ENCODE results near the gene PTRH1.

The PTRH1 gene

GRCh38 chr9:127739614-127740330 lies 24.3 kb upstream of the PTRH1 start:
- no peak for DNase-seq

- DNase-seq: no peak
Observed at GRCh38 chr9:127738666-127739065, 23.2 kb upstream of the PTRH1 start.

- no peak for DNase-seq
Observed at GRCh38 chr9:127735530-127736185, 20.2 kb upstream of the PTRH1 start.

GRCh38 chr9:127734747-127735529 lies 19.5 kb upstream of the PTRH1 start, which contains the start of gene TOR2A:
Gene TOR2A, minus strand, starts transcription at chr9:127735294. Its CDS starts 24 bp downstream, at chr9:127735270.
- peak; percentile 98 for DNase-seq

DNA sequence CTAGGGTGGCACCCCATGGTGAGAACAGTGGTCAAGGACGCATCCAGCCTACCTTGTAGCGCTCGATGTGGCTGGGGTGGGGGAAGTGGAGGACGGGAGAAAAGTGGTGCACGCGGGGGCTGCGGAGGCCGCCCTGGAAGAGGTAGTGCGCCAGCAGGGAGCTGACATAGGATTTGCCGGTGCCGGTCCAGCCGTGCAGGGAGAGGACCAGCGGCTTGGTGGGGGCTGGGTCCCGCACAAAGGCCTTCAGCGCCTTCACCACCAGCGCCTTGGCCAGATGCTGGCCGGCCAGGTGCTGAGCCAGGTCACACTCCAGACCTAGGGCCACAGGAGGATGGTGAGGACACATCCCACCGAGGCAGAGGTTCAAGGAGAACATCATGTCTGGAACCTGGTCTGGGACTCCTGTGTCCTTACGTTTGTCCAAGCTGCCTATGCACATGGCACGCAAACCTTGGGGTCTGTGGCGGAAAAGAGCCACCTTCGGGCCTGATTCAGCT lies 18.8 kb upstream of the PTRH1 start:
- DNase-seq: no peak

DNA sequence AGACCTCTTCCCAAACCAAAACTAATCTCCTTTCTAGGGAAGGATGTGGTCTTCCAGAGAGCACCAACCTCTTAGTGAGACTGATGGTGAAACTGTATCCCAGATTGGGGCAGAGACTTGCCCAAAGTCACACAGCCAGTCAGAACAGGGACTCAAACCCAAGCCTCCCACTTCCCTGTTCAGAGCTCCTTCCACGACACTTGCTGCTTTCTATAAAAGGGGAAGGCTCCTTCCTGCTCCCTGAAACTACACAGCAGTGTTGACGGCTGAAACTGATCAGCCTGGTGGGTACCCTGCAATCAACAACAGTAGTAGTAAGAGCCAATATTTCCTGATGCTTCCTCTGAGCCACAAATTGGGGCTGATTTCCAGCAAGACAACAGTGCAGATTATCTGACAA lies 18.2 kb upstream of the PTRH1 start:
- DNase-seq: no peak

GRCh38 chr9:127732444-127732843 lies 17.0 kb upstream of the PTRH1 start:
- no peak for DNase-seq

- no peak for DNase-seq
Observed at GRCh38 chr9:127731938-127732337, 16.5 kb upstream of the PTRH1 start.

- no peak for DNase-seq
Observed at GRCh38 chr9:127730799-127731410, 15.4 kb upstream of the PTRH1 start.

DNA sequence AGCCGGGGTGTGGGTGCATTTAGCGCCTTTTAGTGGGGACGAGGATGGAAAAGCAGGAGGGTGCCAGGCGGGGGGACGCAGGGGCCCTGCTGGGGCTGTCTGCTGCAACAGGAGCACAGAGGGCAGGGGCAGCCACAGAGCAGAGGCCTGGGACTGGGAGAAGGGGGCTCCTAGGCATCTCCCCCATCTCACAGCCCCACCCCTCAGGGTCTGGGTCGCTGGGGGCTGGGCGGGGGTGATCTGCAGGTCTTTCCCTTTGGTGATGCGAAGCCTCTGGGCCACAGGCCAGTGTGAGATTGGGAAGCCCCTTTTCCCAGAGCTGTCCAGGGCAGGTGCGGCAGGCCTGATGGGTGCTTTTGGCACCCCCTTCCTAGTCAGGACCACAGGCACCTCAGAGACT lies 14.8 kb upstream of the PTRH1 start:
- no peak for DNase-seq

DNA sequence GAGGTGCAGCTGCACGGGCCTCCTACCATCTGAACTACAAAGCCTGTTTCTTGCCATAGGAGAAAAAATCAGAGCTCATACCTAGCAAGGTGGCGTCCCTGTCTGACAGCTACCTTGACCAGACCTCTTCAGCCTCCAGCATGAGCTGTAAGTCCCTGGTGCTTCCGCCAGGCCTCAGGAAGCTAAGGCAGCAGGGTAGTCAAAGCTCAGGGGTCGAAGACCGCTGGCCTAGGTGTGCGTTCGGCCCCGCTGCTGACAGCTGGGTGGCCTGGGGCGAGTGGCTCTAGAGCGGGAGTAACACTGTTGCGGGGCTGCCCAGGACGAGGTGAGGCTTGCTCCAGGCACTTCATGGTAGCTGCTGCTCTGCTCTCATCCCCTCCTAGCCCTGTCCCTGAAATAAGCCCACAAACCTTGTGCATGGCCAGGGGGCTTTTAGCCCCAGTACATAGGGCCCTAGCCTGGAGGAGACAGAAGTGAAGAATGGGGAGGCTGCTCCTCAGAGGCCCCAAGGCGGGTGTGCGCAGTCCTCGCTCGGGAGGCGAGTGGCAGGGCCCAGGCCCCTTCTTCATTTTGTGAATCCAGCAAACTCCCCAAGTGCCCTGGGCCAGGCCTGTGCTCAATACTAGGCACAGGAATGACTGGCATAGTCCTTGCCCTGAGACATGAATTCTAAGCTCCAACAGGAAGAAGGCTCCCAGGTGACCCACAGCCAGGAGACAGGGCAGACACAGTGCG lies 14.2 kb upstream of the PTRH1 start:
- DNase-seq: no peak

GRCh38 chr9:127728808-127729207 lies 13.3 kb upstream of the PTRH1 start:
- no peak for DNase-seq

- DNase-seq: no peak
Observed at GRCh38 chr9:127726871-127727270, 11.4 kb upstream of the PTRH1 start.

GRCh38 chr9:127724012-127724411 lies 8.5 kb upstream of the PTRH1 start:
- DNase-seq: no peak

DNA sequence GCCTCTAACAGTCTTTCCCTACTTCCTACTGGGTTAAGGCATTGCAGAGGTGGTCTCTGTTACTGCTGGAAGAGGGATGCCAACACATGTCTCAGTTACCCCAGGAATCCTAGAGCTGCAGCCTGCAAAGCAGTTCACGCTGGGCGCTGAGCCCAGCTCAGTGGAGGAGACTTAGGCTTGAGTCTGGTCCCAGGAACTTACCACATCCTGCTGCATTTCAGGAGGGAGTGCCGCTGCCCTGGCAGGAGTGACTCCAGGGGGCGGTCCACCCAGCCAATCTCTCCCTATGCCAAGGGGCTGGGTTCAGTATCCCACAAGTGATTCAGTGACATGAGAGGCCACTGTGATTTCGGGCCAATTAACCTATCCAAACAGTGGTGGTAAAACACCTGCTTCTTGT lies 8.0 kb upstream of the PTRH1 start:
- no peak for DNase-seq

DNA sequence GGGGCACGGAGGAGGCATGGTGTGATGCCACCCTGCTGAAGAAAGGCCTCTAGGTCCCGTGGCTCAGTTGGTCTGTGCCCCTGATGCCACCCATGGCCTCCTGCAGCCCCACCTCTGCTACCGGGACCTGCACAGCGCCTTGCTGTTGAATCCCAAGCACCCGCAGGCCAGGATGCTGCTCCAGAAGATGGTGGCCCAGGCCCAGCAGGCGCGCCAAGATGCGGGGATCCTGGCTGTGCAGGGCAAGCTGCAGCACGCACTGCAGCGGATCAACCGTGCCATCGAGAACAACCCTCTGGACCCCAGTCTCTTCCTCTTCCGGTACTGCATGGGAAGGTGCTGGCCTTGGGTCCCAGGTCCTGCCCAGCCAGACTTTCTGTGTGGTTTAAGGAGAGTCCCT lies 7.5 kb upstream of the PTRH1 start:
- DNase-seq: no peak

DNA sequence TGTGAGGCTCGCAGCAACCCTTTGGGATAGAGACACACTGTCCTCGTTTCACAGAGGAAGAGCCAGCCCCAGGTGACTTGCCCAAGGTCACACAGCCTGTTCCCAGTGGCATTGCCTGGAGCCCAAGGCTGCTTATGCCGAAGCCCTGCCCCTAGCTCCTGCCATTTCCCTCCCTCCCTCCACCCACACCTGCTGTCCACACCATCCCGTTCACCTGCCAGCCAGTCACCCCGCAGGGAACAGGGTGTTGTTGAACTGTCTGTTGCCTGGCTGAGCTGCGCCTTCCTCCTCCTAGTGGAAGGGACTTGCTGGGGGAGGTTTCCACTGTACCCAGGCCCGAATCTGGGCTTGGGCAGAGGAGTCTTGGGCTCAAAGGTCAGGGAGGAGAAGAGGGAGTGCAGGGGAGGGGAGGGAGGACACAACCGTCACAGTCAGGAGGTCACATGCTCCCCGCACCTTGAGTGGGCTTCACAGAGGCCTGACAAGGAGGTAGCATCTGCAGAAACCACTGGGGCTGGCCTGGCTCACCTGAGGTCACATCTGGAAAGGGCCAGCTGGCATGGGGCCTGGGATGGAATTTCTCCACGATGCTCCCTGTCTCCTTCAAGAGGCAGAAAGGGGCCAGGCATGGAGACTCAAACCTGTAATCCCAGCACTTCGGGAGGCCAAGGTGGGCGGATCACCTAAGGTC lies 6.7 kb upstream of the PTRH1 start:
- no peak for DNase-seq

GRCh38 chr9:127721391-127721821 lies 5.9 kb upstream of the PTRH1 start:
- DNase-seq: no peak

GRCh38 chr9:127720865-127721227 lies 5.4 kb upstream of the PTRH1 start:
- no peak for DNase-seq

GRCh38 chr9:127720031-127720864 lies 4.8 kb upstream of the PTRH1 start:
- DNase-seq: no peak

DNA sequence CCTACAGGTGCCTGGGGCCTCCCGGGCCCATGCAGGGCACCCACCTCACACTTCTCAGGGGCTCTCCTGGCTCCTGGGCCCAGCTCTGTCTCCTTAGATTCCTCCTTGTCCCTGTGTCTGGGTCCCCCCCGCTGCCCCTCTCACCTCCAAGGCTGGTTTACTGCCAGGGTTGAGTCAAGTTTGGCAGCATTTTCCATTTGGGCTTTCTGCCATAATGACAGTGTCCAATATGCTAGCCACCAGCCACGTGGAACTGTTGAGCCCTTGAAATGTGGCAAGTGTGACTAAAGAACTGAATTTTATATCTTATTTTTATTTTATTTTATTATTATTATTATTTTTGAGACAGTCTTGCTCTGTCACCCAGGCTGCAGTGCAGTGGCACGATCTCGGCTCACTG lies 2.3 kb upstream of the PTRH1 start:
- DNase-seq: no peak

Measured in activated CD4-positive, alpha-beta T cell treated with anti-CD3 and anti-CD28 coated beads, Interleukin-2, amount 50 U/mL, for 16 hours (primary cell).